OCI-LY3 (cell line): Measurements from ENCODE around the gene RPL29.

Experiments used
- H2AFZ ChIP-seq: fragments of 200-600, 300-600 bp; shearing (Covaris generic); 2 replicates; pipeline ENCODE4 v1.6.0; 2014; ENCODE audit warnings: antibody characterized with exemption, low read depth, low read length
- H3K27ac ChIP-seq: fragments of 200-600, 300-600 bp; sonication (generic); 2 replicates; pipeline ENCODE4 v1.5.1; 2014; ENCODE audit warnings: mild to moderate bottlenecking, low read length, moderate library complexity, mixed read lengths
- H3K27me3 ChIP-seq: fragments of 200-600, 300-600 bp; sonication (generic); 2 replicates; pipeline ENCODE4 v1.6.1; 2014; ENCODE audit warnings: low read depth, low read length, mixed read lengths
- H3K36me3 ChIP-seq: fragments of 200-600, 300-600 bp; sonication (generic); replicated peaks from 2 replicates; pipeline ENCODE3; 2014; ENCODE audit warnings: low read depth, low read length, mixed read lengths
- H3K4me1 ChIP-seq: fragments of 300-600, 200-600 bp; sonication (generic); 2 replicates; pipeline ENCODE4 v1.6.1; 2014; ENCODE audit warnings: low read length, mixed read lengths
- H3K4me2 ChIP-seq: fragments of 200-600, 300-600 bp; sonication (generic); 2 replicates; pipeline ENCODE4 v1.6.1; 2014; ENCODE audit warnings: low read length, mixed read lengths
- H3K4me3 ChIP-seq: fragments of 300-600, 200-600 bp; sonication (generic); 2 replicates; pipeline ENCODE4 v1.5.1; 2014; ENCODE audit warnings: antibody characterized with exemption, mild to moderate bottlenecking, low read length, moderate library complexity
- H3K79me2 ChIP-seq: fragments of 300-600, 200-600 bp; shearing (Covaris generic); 2 replicates; pipeline ENCODE4 v1.6.1; 2014; ENCODE audit warnings: mild to moderate bottlenecking, low read length, mixed read lengths
- H3K9ac ChIP-seq: fragments of 300-600, 200-600 bp; shearing (Covaris generic); 2 replicates; pipeline ENCODE4 v1.6.0; 2014; ENCODE audit warnings: mild to moderate bottlenecking, low read length, moderate library complexity
- H3K9me3 ChIP-seq: fragments of 200-600, 300-600 bp; shearing (Covaris generic); 2 replicates; pipeline ENCODE4 v1.6.1; 2014; ENCODE audit warnings: low read length, mixed read lengths; ENCODE audit not compliant: insufficient read depth
- H4K20me1 ChIP-seq: fragments of 200-600, 300-600 bp; sonication (generic); 2 replicates; pipeline ENCODE4 v1.6.1; 2016; ENCODE audit warnings: low read length, mixed read lengths; ENCODE audit not compliant: insufficient read depth
- CTCF ChIP-seq: fragments of 200-600, 300-600 bp; sonication (generic); IDR thresholded peaks from 2 replicates; pipeline ENCODE4 v1.5.1; 2014; ENCODE audit warnings: antibody characterized with exemption, low read length, low read depth
- EZH2phosphoT487 ChIP-seq: fragments of 200-600 bp; shearing (Covaris generic); IDR thresholded peaks from 2 replicates; pipeline ENCODE4 v1.6.1; 2018; ENCODE audit warnings: antibody characterized with exemption, mixed run types, low read depth

RPL29 gene

GRCh38 chr3:51961602-51962569, 33.8 kb downstream of the RPL29 start:
- Histone ChIP-seq H2AFZ (no peak overlapping the region), H3K79me2 (no peaks in the 10 kb centered on the region), H3K9me3 (no peaks in the 10 kb centered on the region), H3K27me3 (no peaks in the 10 kb centered on the region), H3K4me1 (peaks cover 7% of the 10 kb centered on the region), H3K27ac (no peak overlapping the region), H3K4me2 (no peak overlapping the region), H3K9ac (no peak overlapping the region), H3K36me3 (no peaks in the 10 kb centered on the region), H3K4me3 (no peak overlapping the region), H4K20me1 (no peaks in the 10 kb centered on the region)
- no peak for TF ChIP-seq EZH2phosphoT487
- TF ChIP-seq CTCF, result no peak

DNA sequence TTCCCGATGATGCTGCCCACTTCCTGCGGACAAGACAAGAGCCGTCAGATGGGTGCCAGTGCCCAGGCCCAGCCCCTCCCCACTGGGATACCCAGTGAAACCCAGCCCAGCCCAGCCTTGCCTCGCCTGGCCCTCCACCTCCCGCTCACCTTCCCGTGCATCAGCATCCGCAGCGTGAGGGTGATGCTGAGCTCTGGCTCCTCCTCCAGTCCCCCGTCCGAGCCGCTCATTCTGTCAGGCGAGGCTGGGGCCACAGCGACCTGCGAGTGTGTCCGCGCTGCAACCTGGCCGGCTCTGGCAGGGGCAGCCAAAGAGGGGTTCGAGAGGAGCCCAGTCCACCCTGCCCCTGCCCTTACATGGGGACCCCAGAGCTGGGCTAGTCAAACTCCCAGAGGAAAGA, 34.7 kb downstream of the RPL29 start:
- Histone ChIP-seq H3K9me3 (no peaks in the 10 kb centered on the region), H2AFZ (no peak overlapping the region), H3K4me3 (no peak overlapping the region), H3K4me2 (no peak overlapping the region), H3K27ac (no peak overlapping the region), H3K4me1 (no peaks in the 10 kb centered on the region), H3K79me2 (no peaks in the 10 kb centered on the region), H3K36me3 (no peaks in the 10 kb centered on the region), H3K9ac (no peak overlapping the region), H4K20me1 (no peaks in the 10 kb centered on the region), H3K27me3 (no peaks in the 10 kb centered on the region)
- no peak for TF ChIP-seq EZH2phosphoT487
- TF ChIP-seq CTCF, result no peak

GRCh38 chr3:51960386-51960785, 35.3 kb downstream of the RPL29 start:
- Histone ChIP-seq H3K79me2 (no peaks in the 10 kb centered on the region), H3K27ac (no peak overlapping the region), H4K20me1 (no peaks in the 10 kb centered on the region), H3K27me3 (no peaks in the 10 kb centered on the region), H3K9ac (no peak overlapping the region), H3K4me2 (no peak overlapping the region), H3K36me3 (no peaks in the 10 kb centered on the region), H3K4me1 (no peaks in the 10 kb centered on the region), H3K9me3 (no peaks in the 10 kb centered on the region), H2AFZ (no peak overlapping the region), H3K4me3 (no peak overlapping the region)
- TF ChIP-seq EZH2phosphoT487 (no peak), CTCF (no peak)

DNA sequence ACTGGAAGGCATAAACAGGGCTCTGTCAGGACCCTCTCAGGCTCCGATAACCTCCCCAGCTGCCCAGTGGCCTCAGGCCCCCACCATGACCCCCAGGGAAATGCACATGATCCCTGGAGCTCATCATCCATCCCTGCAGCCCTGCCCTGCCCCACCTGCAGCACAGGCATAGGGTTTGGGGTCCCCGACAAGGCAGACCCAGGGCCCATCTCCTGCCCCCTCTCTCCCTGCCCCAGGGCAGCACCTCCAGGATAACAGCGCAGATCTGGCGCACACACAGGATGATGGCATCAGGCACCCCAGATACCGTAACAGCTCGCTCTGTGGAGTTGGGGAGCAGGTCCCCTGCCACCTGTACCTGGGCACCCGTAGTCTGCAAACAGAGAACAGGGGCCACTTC, 36.0 kb downstream of the RPL29 start:
- Histone ChIP-seq H3K4me3 (no peak overlapping the region), H3K4me1 (no peaks in the 10 kb centered on the region), H3K4me2 (no peak overlapping the region), H3K9me3 (no peaks in the 10 kb centered on the region), H2AFZ (no peak overlapping the region), H4K20me1 (no peaks in the 10 kb centered on the region), H3K27ac (no peak overlapping the region), H3K27me3 (no peaks in the 10 kb centered on the region), H3K9ac (no peak overlapping the region), H3K79me2 (no peaks in the 10 kb centered on the region), H3K36me3 (no peaks in the 10 kb centered on the region)
- TF ChIP-seq CTCF (no peak), EZH2phosphoT487 (no peak)
